ENCODE data around the gene CGRRF1.

Gene CGRRF1

DNA sequence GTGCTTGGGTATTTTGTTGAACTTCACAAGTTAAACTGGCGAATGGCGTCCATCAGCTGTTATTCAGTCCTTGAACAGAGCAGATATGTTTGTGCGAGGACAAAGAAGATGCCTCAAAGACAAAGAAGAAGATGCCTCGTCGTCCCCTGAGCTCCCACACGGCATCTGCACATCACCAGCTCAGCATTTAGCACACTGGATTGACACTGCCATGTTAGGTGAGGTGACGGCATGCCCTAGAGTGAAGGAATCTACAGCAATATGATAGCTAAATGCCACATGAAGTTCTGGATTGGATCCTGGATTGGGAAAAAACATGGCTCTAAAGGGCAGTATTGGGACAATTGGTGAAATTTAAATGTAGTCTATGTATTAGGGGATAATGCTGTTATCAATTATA is 72.6 kb downstream of the CGRRF1 start:
- no peak for DNase-seq

GRCh38 chr14:54584097-54584496 is 74.4 kb downstream of the CGRRF1 start:
- no peak for DNase-seq

GRCh38 chr14:54585214-54585613 is 75.5 kb downstream of the CGRRF1 start:
- no peak for DNase-seq
